Stimulated activated CD4-positive, alpha-beta T cell treated with anti-CD3 and anti-CD28 coated beads, Interleukin-2, amount 100 ng/mL, for 4 hours (primary cell): Measurements from ENCODE around the gene RCSD1.

ENCODE experiments used
- DNase-seq: peaks from one replicate; pipeline ENCODE4 v3.0.0-alpha.2; 2020; ENCODE audit warnings: low read depth

RCSD1 gene

DNA sequence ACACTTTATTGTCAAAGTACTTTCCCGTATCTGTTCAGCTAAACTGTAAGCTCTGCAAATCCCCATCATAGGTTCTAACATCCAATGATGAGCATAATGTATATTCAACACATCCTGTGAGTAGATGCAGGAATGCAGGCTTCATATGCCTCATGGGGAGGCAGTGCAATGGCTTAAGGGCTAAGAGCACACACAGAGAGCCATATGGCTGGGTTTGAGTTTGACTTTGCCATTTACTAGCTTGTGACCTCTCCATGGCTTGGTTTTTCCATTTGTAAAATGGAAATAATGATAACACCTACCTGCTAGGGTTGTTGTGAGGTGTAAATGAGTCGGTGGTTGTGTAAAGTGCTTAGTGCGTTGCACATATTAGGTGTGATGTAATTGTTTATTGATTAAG is 13.4 kb downstream of the RCSD1 start:
- DNase-seq: no peak

DNA sequence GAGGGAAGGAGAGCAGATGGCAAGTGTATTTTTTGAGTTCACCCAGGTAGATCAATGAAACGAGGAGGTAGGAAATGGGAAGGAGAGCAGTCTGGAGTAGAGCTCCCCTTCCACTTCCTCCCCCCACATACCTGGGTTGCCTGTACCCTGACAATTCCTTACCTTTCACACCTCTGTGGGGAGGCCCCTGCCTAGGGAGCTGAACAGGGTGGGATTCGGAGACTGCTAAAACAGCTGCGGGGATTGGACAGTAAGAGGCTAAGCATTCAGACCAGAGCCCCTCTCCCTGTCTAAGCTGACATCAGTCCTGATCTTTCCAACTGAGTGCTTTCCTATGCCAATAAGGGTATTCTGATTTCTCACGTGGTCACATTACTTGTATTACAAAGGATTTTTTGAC is 14.5 kb downstream of the RCSD1 start:
- no peak for DNase-seq

DNA sequence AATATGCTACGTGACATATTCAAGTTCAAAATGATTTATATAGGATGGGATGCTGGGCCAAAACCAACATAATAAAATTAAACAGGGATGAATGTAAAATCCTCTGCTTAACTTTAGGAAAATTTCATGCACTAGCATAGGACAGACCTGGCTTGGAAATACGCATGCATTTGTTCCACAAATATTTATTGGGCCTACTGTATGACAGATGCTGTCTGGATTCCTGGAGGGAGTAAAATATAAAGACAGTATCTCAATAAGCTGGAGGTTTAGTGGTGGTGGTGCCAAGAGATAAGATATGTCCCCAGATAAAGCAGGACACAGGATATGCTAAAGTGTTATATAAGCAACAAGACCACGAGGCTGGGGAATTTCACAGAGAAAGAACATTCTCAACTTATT is 15.1 kb downstream of the RCSD1 start:
- DNase-seq: no peak

DNA sequence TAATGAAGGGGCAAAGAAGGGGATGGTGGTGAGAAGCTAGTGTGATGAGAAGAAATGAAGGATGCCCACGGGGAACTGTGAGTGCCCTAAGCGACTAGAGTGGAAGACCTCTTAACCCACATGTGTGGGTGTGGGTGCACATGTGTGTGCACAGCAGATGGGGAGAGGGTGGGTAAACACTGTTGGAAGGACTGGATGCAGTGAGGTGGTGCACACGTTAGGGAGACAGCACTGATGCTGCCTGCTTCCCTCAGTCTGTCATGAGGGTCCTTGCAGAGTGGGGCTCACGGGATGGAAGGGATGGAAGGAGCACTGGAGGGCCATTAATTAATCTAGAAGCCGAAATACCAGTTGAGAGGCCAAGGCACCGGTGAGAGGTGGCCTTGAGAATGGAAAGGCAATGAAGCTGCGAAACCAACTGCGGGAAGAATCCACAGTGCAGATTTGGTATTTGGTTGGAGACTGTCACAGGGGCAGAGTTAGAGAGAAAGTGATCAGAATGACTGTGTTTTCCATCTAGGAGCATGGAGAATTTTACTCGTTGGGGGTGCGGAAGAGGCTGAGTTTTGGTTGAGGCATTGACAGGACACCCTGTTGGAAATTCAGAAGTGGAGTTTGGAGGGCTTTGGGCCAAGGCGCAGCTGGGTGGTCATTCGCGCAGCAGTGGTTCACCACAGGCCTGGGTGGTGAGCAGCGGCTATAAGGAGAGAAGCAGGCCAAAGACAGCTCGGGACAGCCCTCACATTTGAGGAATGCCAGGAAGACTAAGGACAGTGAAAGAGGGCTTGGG is 15.8 kb downstream of the RCSD1 start:
- no peak for DNase-seq

DNA sequence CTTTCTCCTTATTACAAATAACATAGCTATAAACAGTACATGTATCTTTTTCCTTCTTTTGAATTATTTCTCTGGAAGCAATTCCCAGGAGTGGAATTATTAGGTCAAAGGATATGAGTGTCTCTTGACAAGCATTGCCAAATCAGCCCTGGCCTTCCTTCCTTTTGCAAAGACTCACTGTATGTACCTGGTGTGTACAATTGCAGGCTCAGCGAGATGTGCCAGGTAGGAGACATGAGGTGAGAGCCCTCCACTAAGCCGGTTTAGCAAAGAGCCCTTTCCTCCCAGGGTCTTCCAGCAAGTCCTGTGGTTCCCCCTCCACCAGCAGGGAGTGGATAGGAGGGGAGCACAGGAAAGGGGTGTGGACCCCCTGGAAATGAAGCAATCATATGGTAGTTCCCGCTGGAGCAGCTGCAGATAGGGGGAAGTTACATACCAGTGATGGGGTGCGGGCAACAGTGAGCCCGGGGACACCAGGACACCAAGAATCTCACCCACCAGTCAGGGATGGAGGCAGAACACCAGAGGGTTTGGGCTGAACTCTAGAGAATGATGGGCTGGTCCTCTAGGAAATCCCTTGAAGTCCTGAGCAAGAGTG is 18.3 kb downstream of the RCSD1 start:
- DNase-seq: no peak

DNA sequence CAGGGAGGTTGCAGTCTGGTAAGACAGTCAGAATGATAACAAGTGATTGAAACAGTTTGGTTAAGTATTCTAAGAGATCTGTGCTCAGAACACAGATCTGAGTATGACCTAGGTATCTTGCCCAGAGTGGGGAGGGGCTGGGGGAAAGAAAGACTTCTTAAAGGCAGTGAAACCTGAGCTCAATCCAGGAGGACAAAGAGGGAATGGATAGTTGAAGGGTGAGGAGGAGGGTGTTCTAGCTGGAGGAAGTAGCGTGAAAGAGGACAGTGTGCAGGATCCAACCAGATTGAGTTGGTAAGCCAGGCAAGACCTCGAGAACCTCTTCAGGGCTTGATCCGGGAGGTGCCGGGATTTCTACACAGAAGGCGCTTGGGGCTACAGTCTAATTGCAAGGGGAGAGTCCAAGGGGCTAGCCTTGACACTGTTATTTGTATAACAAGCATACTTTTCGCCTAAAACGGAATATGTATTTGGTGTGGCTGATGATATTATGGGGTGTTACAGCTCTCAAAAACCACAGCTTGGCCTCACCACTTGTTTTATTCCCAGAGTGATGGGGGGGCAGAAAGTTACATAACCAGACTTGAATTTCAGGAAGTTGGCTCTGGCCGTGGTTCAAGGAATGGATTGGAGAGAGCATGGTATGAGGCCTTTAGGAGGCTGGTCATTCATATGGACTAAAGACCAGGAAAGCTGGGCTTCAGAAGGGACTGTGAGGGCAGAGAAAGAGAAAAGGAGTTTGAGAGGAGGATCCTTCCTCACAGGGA is 19.1 kb downstream of the RCSD1 start:
- DNase-seq: no peak

DNA sequence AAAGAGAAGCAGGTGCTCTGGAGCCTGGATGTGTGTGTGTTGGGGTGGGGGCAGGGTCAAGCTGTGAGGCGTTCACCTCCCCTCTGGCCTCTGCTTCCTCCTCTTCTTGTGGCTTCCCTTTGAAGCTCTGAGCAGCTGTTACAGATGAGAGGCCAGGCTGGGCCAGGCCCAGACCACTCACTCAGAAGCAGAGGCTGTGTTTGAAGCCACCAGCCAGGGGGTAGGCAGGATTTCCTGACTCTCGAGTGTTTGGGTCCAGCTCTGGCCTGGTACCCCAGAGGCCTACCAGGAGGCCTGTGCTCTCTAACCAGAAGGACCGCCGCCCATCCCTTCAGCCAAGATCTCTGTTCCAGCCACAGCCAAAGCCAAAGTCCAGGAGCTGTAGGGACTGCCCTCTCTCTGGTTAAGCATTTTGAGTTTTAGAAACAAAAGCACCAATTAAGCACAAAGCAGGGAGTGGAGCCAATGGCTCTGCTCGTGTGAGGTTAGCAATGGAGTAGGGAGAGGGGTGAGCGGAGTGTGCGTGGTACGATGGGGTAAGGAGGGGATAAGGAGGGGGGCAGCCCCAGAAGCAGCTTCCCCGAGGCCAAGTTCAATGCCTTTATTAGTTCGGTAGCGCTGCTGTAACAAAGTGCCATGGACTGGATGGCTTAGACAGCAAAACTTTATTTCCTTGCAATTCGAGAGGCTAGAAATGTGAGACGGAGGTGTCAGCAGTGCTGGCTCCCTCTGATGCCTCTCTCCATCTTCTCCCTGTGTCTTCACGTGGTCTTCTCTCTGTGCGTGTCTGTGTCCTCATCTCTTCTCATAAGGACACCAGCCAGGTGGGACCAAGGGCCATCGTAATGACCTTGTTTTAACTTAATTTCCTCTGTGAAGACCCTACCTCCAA is 20.5 kb downstream of the RCSD1 start:
- no peak for DNase-seq

DNA sequence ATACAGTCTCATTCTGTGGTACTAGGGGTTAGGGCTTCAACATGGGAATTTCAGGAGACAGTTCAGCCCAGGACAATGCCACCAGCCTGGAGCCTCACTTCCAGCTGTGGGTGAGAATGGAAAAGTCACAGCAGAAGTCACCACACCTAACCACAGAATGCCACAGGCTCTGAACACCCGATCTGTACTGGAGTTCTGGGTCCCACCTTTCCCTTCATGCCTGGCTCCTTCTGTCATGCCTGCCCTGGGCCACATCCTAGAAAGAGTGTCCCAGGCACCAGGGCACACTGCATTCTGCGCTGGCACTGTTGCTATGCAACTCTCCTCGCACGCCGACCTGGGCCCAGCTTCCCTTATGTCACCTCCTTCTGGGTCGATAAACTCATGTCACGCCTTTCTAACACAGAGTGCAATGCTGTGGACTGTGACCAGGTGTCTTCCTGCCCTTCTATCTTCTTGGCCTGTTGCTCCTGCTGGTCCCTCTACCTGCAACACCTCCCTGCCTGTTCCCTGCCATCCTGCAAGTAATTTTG is 21.2 kb downstream of the RCSD1 start:
- DNase-seq: no peak

DNA sequence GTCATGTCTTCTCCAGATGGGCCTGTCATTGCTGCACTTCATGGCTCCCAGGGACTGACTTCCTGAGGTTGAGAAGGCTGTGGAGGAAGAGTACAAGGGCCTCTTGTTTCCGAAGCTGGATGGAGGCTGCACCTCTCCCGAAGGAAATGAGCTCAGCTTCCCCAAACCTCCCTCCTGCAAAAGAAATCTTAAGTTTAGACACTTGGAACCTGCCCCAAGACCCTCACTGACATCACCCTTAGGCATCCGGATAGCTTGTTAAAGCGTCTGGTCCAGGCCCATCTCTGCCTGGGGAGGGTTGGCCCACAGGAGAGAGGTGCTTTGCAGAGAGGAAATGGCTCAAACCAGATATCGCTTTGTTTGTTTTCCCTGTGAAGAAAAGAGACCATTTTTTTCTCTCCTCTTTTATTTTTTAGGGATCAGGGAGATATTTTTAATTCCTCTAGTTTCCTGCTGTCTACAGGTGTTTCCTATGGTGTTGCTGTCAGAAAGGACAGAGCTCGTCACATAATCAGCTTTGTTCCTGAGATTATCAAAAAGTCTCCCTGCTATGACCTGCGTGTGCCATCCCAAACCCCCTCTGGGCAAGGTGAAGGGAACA is 25.0 kb downstream of the RCSD1 start:
- DNase-seq: no peak

DNA sequence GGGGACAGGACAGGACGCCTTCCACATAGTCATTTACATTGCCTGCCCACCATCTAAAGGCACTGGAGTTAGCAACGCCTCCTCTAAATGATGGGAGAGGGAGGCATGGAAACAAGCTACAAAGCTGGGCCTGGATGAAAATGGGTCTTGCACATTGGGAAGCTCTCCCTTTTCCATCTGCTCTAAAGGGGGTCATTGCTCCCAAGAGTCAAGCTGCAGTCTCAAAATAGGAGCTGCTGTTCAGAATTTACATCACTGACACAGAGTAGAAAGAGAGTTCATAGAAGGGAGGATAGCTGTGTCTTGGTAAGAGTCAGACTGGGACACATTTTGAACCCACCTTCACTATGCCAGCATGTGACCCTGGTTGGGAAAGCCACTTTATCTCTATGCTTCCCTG is 26.6 kb downstream of the RCSD1 start:
- DNase-seq: no peak

DNA sequence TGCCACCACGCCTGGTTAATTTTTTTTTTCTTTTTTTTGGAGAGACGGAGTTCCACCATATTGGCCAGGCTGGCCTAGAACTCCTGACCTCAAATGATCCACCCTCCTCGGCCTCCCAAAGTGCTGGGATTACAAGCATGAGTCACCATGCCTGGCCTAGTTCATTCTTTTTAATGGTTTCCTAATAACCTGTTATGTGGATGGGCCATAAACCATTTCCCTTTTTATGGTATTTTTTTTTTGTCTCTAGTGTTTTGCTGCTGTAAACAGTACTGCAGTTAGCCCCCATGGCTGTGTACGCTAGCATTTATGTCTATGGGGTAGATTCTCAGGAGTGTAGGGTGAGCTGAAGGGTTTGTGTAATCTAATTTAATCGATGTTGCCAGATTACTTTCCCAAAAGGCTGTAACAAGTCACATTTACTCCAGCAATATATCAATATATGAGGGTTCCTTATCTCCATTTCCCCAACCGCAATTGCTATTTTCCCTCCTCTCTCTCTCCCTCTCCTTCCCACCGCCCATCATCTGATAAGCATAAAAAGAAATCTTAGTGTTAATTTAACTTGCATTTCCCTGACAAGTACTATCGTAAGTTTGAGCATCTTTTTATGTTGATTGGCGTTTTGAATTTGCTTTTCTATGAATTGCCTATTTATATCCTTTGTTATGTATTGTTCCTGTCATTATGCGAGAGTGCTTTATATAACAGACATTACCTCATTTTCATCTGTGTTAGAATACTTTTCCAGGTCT is 28.7 kb downstream of the RCSD1 start:
- DNase-seq: no peak

DNA sequence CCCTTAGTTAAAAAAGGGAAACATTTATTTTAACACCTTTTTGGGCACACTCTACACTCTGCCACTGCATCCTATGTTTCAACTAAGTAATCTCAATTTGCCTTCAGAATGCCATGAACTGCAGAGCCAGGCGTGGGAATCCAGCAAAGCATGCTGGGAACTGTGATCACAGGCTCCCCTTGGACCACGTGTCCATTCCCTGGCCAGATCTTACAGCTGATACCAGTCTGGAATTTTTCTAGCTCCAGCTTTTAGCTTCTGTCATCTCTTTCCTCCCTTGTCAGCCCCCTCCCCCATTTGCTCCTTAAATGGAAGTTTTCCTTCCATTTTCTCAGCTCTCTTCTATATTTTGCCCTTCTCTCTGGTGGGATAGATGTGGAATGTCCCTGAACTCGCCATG is 29.4 kb downstream of the RCSD1 start:
- DNase-seq: no peak

DNA sequence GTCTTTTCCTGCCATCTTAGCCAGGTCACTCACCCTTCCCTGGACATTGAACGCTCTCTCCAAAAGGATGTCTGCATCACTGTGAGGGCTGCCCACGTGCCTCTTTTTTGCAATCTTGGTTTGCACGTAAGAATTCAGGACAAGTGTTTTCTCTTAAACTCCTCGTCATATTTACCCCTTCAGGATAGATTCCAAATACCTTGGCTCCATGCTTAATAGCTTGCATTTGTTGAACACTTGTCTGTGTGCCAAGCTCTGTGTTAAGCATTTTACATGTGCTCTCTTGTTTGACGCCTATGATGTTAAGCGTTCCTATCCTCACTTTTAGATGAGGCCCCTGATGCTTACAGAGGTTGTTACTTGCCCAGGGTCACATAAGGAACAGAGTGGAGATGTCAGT is 29.8 kb downstream of the RCSD1 start:
- no peak for DNase-seq

DNA sequence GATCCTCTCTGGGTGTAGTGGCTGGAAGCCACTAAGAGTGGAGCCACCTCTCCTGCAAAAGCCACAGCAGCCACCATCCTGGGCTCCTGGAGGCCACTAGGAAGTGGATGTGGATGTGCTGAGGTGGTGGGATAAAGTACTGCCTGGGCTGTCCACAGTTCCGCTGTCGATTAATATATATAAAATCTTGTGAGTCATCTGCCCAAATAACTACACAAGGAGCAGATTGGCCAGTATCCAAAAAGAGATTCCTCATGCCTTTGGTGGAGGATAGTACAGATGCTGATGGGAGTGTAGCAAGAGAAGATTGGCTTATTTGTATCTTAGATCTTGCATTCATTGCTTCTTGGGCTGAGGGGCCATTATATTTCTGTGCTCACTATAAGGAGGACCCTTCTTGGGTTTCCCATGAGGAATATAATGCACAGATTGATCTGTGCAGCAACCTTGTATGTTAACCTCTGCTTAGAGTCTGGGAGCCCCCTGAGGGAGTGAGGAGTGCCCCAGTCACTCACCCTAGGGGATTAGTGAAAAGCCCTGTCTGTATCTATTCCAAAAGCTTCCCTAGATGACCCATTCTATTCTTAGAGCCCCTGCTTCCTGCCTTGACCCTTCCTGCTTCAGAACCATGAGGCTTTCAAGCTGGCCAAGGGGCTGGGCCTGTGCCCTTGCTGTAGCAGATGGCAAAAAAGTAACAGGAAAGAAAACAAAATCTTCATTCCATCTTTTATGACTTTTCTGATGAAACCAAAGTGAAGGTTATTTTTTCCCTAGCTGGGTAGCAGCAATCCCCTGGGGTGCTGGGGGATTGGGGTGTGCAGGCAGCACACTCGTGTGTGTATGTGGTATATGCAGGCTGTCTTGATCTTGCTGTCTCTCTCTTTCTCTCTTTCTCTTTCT is 31.7 kb downstream of the RCSD1 start:
- DNase-seq: no peak

DNA sequence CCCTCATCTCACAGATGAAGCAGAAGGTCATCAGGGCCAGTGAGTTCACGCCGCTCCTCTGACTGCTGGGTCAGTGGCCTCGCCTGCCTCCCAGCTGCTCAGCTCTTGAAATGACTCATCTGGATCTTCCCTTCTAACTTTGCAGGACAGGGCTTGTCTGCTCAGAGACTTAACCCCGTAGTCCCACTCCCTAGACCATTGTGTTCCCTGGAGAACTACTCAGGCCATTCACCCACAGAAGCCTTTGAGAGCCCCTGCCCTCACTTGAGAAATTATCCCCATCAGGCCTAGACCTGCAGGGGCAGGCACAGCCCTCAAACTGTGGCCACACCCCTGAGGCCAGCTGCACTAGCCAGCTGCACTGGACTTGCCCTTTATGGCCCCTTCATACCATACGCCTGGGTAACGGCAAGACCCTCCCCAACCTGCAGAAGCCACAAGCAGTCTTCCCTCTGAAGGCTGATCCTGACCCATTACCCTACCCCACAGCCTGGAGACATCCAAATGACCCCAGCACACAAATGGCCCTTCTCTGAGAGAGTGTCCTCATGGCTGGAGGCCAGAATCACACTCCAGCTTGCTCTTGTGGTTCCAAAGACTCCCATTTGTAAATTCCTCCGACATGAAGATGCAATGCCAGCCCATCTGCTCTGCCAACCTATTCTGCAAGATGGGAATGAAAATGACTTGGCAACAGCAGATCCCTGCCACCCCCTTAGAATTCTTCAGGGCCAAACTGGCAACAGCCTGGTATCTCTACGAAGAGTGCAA is 33.2 kb downstream of the RCSD1 start:
- DNase-seq: no peak

DNA sequence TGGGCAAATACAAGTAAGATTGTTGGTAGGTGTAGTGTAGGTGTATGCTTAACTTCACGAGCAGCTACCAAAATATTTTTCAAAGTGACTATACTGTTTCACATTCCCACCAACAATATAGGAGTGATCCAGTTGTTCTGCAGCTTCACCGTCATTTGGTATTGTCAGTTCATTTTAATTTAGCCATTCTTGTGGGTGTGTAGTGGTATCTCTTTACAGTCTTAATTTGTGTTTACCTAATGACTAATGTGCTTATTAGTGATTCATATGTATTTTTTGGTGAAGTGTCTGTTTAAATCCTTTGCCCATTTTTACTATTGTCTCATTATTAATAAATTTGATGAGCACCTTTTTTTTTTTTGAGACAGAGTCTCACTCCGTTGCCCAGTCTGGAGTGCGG is 35.4 kb downstream of the RCSD1 start:
- no peak for DNase-seq

DNA sequence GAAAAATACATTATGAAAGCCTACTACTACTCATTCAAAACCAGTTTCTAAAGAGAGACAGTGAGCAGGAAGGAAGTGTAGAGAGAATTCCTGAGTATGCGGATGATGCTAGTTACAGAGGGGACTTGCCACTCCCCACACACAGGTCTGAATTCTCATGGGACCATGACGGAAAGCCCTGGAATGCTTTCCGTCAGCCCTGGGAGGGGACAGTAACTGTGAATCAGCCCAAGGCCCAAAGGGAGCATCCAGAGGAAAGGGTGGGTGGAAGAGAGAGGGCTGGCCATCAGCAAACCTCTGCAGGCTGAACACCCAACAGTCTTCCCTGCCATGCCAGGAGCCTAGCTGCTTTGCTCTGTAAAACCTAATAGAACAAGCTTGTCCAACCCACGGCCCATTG is 36.4 kb downstream of the RCSD1 start:
- DNase-seq: no peak

DNA sequence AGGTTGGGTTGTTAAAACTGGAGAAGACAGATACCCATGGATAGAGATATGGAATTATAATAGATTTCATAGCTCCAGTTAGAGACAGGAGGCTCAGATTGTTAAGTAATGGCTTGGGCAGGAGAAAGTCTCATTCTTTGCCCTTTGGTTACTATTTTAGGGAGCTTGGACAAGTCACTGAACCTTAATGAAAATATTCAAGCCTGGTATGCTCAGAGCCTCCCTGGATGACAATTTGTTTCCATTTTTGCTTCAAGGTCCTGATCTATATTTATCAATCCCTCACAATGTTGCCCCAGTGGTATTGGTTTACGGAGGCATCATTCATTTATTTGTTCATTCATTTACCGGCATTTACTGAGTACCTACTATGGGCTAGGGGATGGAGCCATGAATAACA is 37.5 kb downstream of the RCSD1 start:
- no peak for DNase-seq

DNA sequence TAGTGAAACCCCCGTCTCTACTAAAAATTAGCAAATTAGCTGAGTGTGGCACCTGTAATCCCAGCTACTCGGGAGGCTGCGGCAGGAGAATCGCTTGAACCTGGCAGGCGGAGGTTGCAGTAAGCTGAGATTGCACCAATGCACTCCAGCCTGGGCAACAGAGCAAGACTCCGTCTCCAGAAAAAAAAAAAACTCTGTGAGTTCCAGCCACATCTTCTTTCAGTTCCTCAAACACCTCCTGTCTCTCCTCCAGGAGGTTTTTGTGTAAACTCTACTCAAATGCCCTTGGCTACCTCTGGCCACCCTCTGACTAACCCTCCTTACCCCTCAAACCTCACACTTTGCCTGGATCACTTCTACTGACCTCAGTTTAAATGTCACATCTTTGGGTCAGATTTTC is 38.1 kb downstream of the RCSD1 start:
- no peak for DNase-seq
